ENCODE data around the gene OR2V1.
A peak's percentile ranks its signal among the peaks of the same experiment; 100 is the strongest.
"Not testable (repeated sequence)": the region's sequence is repeated elsewhere in the genome, so short reads cannot be mapped to it uniquely, and the experiment has no call there.

OR2V1 gene

GRCh38 chr5:181130832-181131496, at the start of gene OR2V1:
TSS of gene OR2V1 (minus strand) at chr5:181131169. CDS start at chr5:181125304, 5,865 bp downstream.
- DNase-seq = no peak

GRCh38 chr5:181177559-181177958, 46.6 kb upstream of the OR2V1 start:
- not testable (repeated sequence) for DNase-seq

GRCh38 chr5:181176254-181176952, 45.4 kb upstream of the OR2V1 start:
- DNase-seq = no peak

- DNase-seq = no peak
Observed at GRCh38 chr5:181173420-181174342, 42.7 kb upstream of the OR2V1 start.

- DNase-seq = no peak
Observed at GRCh38 chr5:181173027-181173419, 42.1 kb upstream of the OR2V1 start.

- no peak for DNase-seq
Observed at GRCh38 chr5:181171782-181172181, 40.8 kb upstream of the OR2V1 start.

- DNase-seq = no peak
Observed at GRCh38 chr5:181170996-181171395, 40.0 kb upstream of the OR2V1 start.

- DNase-seq = no peak
Observed at GRCh38 chr5:181170237-181170825, 39.4 kb upstream of the OR2V1 start.

- not testable (repeated sequence) for DNase-seq
Observed at GRCh38 chr5:181169459-181170236, 38.7 kb upstream of the OR2V1 start.

GRCh38 chr5:181168595-181169118, 37.7 kb upstream of the OR2V1 start:
- no peak for DNase-seq

- DNase-seq = peak; percentile 17 to 38
Observed at GRCh38 chr5:181167814-181168488, 37.0 kb upstream of the OR2V1 start.

- DNase-seq = no peak
Observed at GRCh38 chr5:181166812-181167733, 36.1 kb upstream of the OR2V1 start.

GRCh38 chr5:181164076-181164952, 33.3 kb upstream of the OR2V1 start:
- no peak for DNase-seq

- no peak for DNase-seq
Observed at GRCh38 chr5:181163487-181164075, 32.6 kb upstream of the OR2V1 start.

- DNase-seq = no peak
Observed at GRCh38 chr5:181161534-181162175, 30.7 kb upstream of the OR2V1 start.

GRCh38 chr5:181160755-181161533, 30.0 kb upstream of the OR2V1 start:
- DNase-seq = peak; percentile 33 to 68

GRCh38 chr5:181160152-181160754, 29.3 kb upstream of the OR2V1 start:
- DNase-seq = no peak
